Activated T-cell treated with anti-CD3 and anti-CD28 coated beads for 4 hours (primary cell): ENCODE results near the gene RPL13A.
A peak's percentile ranks its signal among the peaks of the same experiment; 100 is the strongest.

ENCODE experiments used
- DNase-seq: peaks from one replicate; pipeline ENCODE4 v3.0.0-alpha.2; 2020

Gene RPL13A

GRCh38 chr19:49512970-49513745 is 25.8 kb downstream of the RPL13A start:
- no peak for DNase-seq

- DNase-seq: no peak
Measured at GRCh38 chr19:49513746-49514118, 26.3 kb downstream of the RPL13A start.

- no peak for DNase-seq
Measured at GRCh38 chr19:49514151-49514550, 26.7 kb downstream of the RPL13A start.

GRCh38 chr19:49515767-49516166 is 28.4 kb downstream of the RPL13A start:
- DNase-seq: no peak

- no peak for DNase-seq
Measured at GRCh38 chr19:49518033-49518432, 30.6 kb downstream of the RPL13A start.

- no peak for DNase-seq
Measured at GRCh38 chr19:49520705-49521319, 33.4 kb downstream of the RPL13A start.

GRCh38 chr19:49524812-49525455 is 37.5 kb downstream of the RPL13A start:
- no peak for DNase-seq

GRCh38 chr19:49528211-49528771 is 40.9 kb downstream of the RPL13A start:
- no peak for DNase-seq

GRCh38 chr19:49530708-49531107 is 43.3 kb downstream of the RPL13A start:
- no peak for DNase-seq

- peak; percentile 86 for DNase-seq
Measured at GRCh38 chr19:49533551-49534488, 46.4 kb downstream of the RPL13A start.

GRCh38 chr19:49534632-49535385 is 47.4 kb downstream of the RPL13A start:
- no peak for DNase-seq

- DNase-seq: no peak
Measured at GRCh38 chr19:49536921-49537462, 49.6 kb downstream of the RPL13A start.

GRCh38 chr19:49538643-49539042 is 51.2 kb downstream of the RPL13A start:
- DNase-seq: no peak

GRCh38 chr19:49539192-49539952 is 52.0 kb downstream of the RPL13A start:
- no peak for DNase-seq
